GM18951 (cell line): ENCODE results near the gene STEAP3.

Experiments
- POLR2A ChIP-seq: IDR thresholded peaks from 4 replicates; pipeline ENCODE4 v1.6.1; 2011; ENCODE audit warnings: mild to moderate bottlenecking; ENCODE audit not compliant: insufficient read length, insufficient read depth; ENCODE audit errors: extremely low read depth
- in situ Hi-C: fragments of 300-500 bp; cut with MboI; formaldehyde crosslinking; loops from one replicate; pipeline ENCODE4 v1.12.0; 2022; ENCODE audit warnings: low sequenced_read_pairs, mixed read lengths, inconsistent platforms; ENCODE audit not compliant: unreplicated experiment

The STEAP3 gene

DNA sequence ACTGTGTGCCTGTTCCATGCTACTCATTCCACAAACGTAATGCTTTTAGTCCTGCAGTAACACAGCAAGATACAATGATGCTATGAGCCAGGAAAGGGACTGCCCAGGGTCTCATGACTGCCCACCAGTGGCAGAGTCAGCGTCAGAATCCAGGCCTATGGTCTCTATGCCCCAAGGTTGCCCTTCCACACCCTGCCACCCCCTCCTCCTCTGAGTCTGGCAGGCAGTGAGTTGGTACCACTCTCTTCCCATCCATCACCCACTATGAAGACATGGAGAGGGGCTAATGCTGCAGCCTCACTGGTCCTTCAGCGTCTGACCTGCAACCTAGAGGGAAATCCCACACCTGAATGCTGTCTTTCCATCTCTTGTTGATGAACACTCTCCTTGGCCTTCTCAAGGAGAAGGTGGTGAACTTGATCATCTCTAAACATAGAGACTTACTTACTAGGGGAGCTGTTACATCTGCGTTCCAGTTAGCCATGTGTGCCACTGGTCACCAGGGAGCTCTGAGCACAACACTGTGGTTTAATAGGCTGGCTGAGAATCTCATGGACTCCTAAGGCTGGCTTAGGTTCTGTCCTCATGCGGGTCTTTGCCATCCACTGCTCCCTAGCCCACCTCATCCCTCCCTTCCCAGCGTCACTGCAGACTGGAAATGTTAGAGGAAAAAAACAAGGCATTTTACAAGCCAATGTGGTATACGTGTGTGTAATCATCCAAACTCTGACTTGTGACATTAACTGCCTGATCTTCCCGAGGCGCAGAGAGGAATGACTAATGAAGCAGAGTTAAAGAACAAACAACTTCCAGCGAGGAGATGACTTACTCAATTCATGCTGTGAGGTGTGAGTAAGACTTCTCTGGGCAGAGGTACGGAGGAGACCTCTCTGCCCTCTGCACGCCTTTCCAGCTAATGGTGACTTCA, 28.8 kb downstream of the STEAP3 start:
- in situ Hi-C loops = no loop called here
- no peak for TF ChIP-seq POLR2A

DNA sequence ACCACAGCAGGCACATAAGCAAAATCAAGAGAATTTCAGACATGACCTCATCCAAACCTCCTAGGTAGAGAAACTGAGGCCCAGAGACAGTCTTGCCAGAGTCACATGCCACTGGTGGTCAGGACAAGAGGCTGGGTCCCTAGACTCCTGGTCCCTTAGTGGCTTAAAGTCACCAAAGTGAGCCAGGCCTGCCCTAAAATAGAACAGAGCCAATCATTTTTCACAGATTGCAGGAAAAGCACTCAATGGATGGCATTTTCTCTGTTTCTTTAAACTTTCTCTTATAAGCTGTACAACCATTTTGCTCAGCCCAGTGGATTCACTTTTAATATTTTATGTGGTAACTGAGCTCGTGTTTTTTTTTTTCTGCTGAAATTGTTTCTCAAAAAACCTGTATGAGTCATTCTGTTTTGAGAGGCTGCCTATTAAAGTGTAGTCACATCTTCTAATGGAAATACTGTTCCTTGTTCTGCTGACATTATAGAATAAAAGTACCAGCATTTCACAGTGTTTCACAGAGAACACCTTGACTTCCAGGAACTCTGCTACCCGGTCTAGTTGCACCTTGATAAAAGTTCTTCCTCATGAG, 29.6 kb downstream of the STEAP3 start:
- no peak for TF ChIP-seq POLR2A
- in situ Hi-C loops = no loop called here

DNA sequence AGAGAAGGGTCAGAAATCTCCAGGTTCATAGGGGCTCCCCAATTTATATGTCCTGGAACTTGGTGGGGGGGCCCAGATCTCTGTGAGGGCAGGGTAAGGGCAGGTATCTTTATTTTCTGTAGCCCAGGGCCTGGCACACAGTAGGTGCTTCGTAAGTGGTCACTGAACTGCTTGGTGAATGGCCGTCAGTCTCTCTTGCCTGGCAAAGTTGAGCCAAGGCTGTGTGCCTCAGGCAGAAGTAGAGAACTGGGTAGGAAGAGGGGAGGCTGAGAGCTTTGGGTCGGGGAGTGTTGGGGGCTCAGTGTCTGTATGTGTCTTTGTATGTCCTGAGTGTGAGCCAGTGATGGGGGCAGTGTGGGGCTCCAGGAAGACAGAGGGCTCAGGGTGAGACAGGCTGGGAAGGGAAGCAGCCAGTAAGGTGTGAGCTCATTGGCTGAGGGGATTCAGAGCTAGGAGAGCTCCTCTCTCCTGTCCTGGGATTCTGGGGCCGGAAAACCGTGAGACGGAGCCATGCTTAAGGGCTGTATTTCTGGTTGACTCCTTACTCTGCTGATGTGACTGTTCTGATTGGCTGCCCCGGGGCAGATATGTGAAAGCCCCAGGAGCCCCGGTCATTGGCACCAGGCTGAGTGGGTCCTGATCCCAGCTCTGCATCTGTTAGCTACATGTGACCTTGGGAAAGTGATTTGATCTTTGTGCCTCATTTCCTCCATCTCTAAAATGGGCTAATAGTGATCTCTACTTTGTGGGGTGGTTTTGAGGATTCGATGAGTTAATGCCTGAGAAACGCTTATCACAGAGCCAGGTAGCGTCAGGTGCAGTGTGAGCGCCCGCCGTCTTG, 30.3 kb downstream of the STEAP3 start:
- in situ Hi-C loops = no loop called here
- TF ChIP-seq POLR2A = no peak

DNA sequence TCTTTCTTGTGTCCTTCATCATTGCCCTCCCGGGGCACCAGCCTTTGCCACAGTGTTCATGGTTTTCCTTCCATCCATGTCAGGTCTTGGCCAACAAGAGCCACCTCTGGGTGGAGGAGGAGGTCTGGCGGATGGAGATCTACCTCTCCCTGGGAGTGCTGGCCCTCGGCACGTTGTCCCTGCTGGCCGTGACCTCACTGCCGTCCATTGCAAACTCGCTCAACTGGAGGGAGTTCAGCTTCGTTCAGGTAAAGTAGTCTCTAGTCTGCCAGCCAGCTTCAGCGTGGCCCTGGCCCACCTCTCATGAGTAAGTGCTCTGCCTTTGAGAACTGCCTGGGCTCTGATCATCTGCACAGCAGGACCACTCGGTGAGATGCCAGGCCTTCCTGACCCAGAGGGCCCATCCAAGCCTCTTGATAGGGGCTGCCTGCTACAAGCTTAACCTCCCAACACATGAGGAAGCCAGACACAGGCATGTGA, 31.0 kb downstream of the STEAP3 start:
- in situ Hi-C loops = no loop called here
- no peak for TF ChIP-seq POLR2A

DNA sequence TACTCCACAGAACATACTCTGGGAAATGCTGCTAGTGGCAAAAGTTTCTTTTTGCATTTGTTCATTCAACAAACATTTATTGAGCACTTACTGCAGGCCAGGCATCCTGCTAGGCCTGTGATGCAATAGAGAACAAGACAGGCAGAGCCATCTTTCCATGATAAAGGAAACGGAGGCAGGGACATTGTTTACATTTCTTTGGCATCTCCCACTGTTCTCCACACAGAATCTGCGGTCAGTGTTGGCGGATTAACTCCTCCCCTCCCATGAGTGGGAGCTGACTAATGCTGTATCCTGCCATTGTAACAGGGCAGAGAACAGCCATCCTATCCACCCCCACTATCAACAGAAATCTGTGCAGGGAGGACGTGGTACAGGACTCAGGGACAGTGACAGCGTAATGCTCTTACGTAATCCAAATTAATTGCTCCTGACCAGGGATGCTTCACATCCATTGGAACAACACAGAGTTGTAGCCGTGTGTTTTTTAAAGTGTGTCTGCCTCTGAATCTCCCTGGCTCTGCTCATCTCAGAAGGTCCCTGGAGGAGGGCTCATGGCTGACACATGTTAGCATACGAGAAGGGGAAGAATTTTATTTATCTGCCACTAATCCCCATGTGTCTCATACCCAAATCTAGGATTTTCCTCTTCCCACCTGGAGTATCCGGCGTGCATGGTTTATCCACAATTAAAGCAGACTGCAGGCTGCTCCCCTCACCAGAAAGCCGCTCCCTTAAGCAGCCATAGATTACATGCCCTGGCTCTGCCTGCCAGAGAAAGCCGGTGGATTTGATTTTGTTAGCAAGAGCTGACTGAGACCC, 32.3 kb downstream of the STEAP3 start:
- no peak for TF ChIP-seq POLR2A
- in situ Hi-C loops = no loop called here

DNA sequence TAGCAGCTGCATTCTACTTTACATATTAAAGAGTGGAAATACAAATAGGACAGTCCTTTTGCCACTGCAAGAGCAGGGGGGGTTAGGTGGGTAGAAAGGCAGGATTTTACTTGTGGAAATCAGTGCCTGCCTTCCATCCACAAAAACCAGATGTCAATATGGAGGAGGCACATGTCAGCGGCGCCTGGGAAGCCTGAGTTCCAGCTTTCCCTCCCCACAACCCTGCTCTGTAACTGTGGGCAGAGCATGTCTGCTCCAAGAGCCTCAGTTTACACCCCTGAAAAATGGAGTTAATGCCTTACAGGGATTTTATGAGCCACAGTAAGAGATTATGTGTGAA, 32.9 kb downstream of the STEAP3 start:
- TF ChIP-seq POLR2A = no peak
- in situ Hi-C loops = no loop called here

DNA sequence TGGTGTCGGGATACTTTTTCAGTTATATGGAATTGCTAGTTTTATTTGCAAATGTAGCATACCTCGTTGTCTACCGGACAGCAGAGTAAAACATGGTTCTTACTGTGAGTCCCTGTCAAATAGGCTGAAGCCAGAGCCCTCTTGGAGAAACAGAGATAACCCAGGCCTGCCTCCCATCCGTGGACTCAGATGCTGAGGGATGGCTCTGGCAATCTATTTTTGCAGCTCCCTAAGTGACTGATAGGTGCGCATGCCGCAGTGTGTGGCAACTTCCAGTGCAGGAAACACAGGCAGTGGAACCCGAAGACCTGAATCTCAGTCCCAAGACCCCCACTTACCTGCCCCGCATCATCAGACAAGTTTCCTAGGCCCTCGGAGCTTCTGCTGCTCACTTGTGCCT, 33.6 kb downstream of the STEAP3 start:
- in situ Hi-C loops = no loop called here
- TF ChIP-seq POLR2A = no peak

DNA sequence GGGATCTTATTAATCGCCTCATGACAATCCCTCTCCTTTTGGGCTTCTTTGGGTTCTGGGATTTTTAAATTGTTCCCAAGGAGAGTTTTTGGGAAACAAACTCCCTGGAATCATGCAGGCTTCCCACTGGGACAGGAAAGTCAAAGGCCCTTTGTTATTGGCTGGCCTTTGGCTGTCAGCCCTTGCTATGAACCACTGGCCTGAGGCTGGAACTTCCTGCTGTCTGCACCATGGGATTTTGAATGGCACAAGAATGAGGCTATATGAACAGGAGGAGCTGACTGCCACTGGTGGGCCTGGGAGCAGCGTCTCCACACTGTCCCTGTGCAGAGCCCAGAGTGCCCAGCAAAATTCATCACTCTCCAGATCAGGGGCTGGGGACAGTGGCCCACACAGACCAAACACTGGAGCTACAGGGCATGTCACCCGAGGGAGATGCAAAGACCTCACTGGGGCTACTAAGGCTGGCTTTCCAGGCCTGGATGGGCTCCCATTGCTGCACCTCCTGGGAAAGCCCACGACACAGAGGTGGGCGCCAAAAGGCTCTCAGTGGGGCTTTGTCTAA, 35.7 kb downstream of the STEAP3 start:
- TF ChIP-seq POLR2A = no peak
- in situ Hi-C loops = no loop called here

DNA sequence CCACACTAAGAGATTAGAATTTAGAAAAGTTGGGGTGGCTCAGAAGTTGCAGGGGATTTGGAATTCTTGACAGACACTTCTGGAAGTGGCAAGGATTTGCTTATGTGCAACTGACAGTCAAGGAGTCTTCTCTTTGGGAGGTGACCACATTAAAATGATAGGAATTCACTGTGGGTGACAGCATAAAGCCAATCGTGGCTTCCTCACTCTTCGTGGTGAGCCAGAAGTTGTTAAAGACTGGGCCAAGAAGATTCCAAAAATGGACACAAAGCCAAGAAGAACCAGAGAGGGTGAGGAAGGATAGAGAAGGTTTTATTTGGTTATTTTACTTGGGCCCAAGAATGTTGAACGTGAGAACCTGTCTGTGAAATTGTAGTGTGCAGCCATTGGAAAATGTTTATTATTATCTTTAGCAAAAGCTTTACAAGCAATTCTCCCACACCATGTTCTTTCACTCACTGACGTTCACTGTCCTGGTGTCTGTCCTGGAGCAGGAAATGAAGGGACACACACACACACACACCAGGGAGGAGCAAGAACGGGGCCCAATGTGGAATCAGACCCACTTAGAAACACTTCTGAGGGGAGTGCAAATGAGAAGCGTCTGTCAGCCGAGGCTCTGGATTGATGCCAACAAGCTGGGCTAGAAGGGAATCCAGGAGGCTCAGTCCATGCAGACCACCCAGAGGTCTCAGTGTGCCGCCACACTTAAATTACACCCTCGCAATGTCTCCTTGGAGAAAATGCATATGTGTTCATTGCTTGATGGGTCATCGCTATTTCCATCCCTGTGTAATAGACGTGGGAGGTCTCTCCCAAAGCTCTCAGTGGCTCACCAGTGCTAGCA, 37.2 kb downstream of the STEAP3 start:
- no peak for TF ChIP-seq POLR2A
- in situ Hi-C loops = no loop called here

DNA sequence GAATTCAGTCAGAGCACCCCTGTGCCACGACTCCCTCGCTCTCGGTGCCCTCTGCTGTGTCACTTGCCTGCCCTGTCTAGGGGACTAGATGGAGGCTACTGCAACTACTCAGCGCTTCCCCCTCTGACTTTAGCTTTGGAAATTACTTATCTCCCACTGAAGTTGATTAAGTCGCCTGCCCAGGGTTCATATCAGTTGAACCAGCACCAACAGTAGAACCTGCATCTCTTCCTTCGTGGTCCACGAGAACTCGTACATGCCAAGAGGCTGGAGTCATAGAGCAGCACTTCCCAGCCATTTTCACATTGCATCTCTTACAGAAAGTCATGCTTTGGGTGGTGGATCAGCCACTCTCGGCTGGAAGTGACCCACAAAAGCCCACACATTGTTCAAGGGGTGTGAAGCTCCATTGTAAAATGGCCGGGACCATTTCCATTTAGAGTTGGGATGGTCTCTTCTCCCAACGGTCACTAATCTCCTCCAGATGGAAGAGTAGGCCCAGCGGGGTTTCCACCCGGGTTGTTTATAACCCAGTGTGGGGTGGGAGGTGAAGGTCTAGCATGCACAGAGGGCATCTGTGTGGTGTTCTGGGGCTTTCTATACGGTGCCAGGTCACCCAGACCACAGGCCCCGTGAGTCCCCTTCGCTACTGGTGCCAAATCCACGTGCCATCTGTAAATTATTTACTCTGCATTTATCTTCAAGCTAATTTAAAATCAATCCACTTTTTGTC, 38.0 kb downstream of the STEAP3 start:
- TF ChIP-seq POLR2A = no peak
- in situ Hi-C loops = no loop called here

DNA sequence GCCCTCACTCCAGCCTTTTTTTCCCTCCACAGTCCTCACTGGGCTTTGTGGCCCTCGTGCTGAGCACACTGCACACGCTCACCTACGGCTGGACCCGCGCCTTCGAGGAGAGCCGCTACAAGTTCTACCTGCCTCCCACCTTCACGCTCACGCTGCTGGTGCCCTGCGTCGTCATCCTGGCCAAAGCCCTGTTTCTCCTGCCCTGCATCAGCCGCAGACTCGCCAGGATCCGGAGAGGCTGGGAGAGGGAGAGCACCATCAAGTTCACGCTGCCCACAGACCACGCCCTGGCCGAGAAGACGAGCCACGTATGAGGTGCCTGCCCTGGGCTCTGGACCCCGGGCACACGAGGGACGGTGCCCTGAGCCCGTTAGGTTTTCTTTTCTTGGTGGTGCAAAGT, 39.4 kb downstream of the STEAP3 start:
- in situ Hi-C loops = no loop called here

More for the DNA sequence above, 39.4 kb downstream of the STEAP3 start:
- TF ChIP-seq POLR2A = no peak
